Spleen (tissue), 11 donors: ENCODE measurements around the gene TOP3A. TPM values are rescaled to one million over a fixed set of nuclear protein-coding genes. Genes with fewer than 3 reads are reported as not detected.
"Not testable (repeated sequence)": the region's sequence is repeated elsewhere in the genome, so short reads cannot be mapped to it uniquely, and the experiment has no call there.

ENCODE experiments used
- DNase-seq: peaks from one replicate; pipeline ENCODE4 v3.0.0-alpha.2; 2020
- H3K27ac ChIP-seq, 8 donors: fragments of 200-600 bp; sonication (generic) in 7 of 8; 1 replicate in 4 of 8; 2 replicates in 4 of 8; pipeline versions ENCODE4 v1.5.0 to v1.8.0; 2016 to 2021; ENCODE audit warnings: inconsistent platforms in 4 of 8, mild to moderate bottlenecking in 4 of 8, moderate library complexity in 1 of 8
- H3K27me3 ChIP-seq, 7 donors: fragments of 200-600 bp; sonication (generic) in 6 of 7; replicated peaks in 1 of 7; 1 replicate in 4 of 7; 2 replicates in 3 of 7; pipeline versions ENCODE4 v1.5.0 to v1.8.0; 2016 to 2021; ENCODE audit warnings: inconsistent platforms in 3 of 7, mild to moderate bottlenecking in 1 of 7
- H3K36me3 ChIP-seq, 6 donors: fragments of 200-600 bp; sonication (generic) in 5 of 6; 1 replicate in 4 of 6; 2 replicates in 2 of 6; pipeline versions ENCODE4 v1.5.0 to v1.8.0; 2016 to 2021; ENCODE audit warnings: inconsistent platforms in 2 of 6
- H3K4me1 ChIP-seq, 6 donors: fragments of 200-600 bp; sonication (generic) in 5 of 6; 1 replicate in 3 of 6; 2 replicates in 3 of 6; pipeline versions ENCODE4 v1.5.0 to v1.8.0; 2016 to 2021; ENCODE audit warnings: inconsistent platforms in 3 of 6
- H3K4me3 ChIP-seq, 8 donors: fragments of 200-600 bp; sonication (generic) in 7 of 8; 1 replicate in 4 of 8; 2 replicates in 4 of 8; pipeline versions ENCODE4 v1.5.0 to v1.8.0; 2016 to 2021; ENCODE audit warnings: inconsistent platforms in 4 of 8, mild to moderate bottlenecking in 4 of 8, moderate library complexity in 2 of 8
- H3K9me3 ChIP-seq, 8 donors: fragments of 200-600 bp; sonication (generic) in 7 of 8; 1 replicate in 4 of 8; 2 replicates in 4 of 8; pipeline versions ENCODE4 v1.5.0 to v1.8.0; 2016 to 2021; ENCODE audit warnings: inconsistent platforms in 4 of 8
- CTCF ChIP-seq, 11 experiments: fragments of 200-600 bp in 7 of 11; fragments of 450-650 bp in 4 of 11; sonication (generic) in 4 of 11; IDR thresholded peaks in 8 of 11; conservative IDR thresholded peaks in 3 of 11; 1 replicate in 7 of 11; 2 replicates in 4 of 11; pipeline versions ENCODE4 v1.4.0 to v1.8.0; 2016 to 2021; ENCODE audit warnings: antibody characterized with exemption in 11 of 11, inconsistent platforms in 4 of 11, mild to moderate bottlenecking in 1 of 11
- POLR2A ChIP-seq, 3 donors: fragments of 450-650 bp; IDR thresholded peaks; one replicate each; pipeline ENCODE4 v1.5.1; 2017; ENCODE audit warnings: antibody characterized with exemption in 3 of 3, mild to moderate bottlenecking in 1 of 3
- POLR2AphosphoS5 ChIP-seq, 3 donors: sonication (generic); formaldehyde crosslinking; IDR thresholded peaks; one replicate each; pipeline ENCODE4 v1.5.1; 2017; ENCODE audit warnings: antibody characterized with exemption in 3 of 3
- WGBS, 5 donors: extraction: QIAGEN DNeasy Blood & Tissue Kit in 3 of 5; methylation state at CpG; one replicate each; pipeline versions ENCODE4 v1.1.5 to v1.1.7; 2013 to 2018; 5-methylcytosine and 5-hydroxymethylcytosine counted together
- intact Hi-C: fragments of 100-400 bp; cut with DNase I; formaldehyde crosslinking; loops from one replicate; pipeline ENCODE4 v1.15.0; 2023; ENCODE audit warnings: low total_unique reads
- polyA plus RNA-seq, 3 donors: library from polyadenylated mRNA; stranded (reverse); fragments of 200-250 nt; gene quantifications; one replicate each; pipeline ENCODE4 v1.2.1, GENCODE V29; 2013
- total RNA-seq, 7 donors: library from RNA; depleted of rRNA in 3 of 7; stranded (reverse); fragments of >200 nt in 3 of 7; fragmentation: NEBNext Ultra II Directional in 4 of 7; extraction: Animal tissue kit (Norgen Biotek cat#: 25700) in 4 of 7; gene quantifications; one replicate each; pipeline versions ENCODE4 v1.1.0 to v1.2.1, GENCODE V29; 2016 to 2021
- donor health status: healthy with polysubstance abuse.
- donor health status: DM: no; HTN: no; CAD: no; lungs with moderate emphysema.
- donor health status: DM: no; HTN: no; CAD: no.
- donor health status: Bipolar disorder and iron deficiency.
- donor health status: healthy.
- donor health status: DM: no; HTN: no; CAD: no.
- donor health status: DM: yes; HTN: yes; CAD: no.

Gene TOP3A
- total and polyA plus RNA-seq, 10 donors: 9.8 to 60.1 (median 43.9) TPM

- no peaks in the 10 kb centered on the region for H3K27me3 ChIP-seq
- H3K9me3 ChIP-seq: no peaks in the 10 kb centered on the region
- H3K4me1 ChIP-seq: peaks cover 0 to 50% (median 10%) of the 10 kb centered on the region in 6 donors
- DNase-seq: peak; percentile 72
- H3K36me3 ChIP-seq: peaks cover 3 to 98% (median 69%) of the 10 kb centered on the region in 6 donors
- H3K4me3 ChIP-seq: peak overlapping the region in 1 of 8 donors; percentile 35
- peak overlapping the region in 7 of 8 donors; percentile 45 to 92 (median 70) for H3K27ac ChIP-seq
- 54 to 80% (median 67%) methylated on average over 8 of the region's 8 CpGs for WGBS, 5 donors
- TF ChIP-seq POLR2A (IDR thresholded peaks at IDR 0.05) (no peak), POLR2AphosphoS5 (IDR thresholded peaks at IDR 0.05) (peak in 1 of 3 donors; percentile 11), CTCF (IDR thresholded peaks at IDR 0.05 in 8 of 11, conservative IDR thresholded peaks at IDR 0.05 in 3 of 11) (no peak)
- intact Hi-C loops: no loop called here
These were observed 13.9 kb downstream of the TOP3A start for GRCh38 chr17:18300725-18301480.

GRCh38 chr17:18298061-18298460 lies 16.7 kb downstream of the TOP3A start:
- intact Hi-C loops, H3K9me3 ChIP-seq, H3K27me3 ChIP-seq: not testable (repeated sequence)
- Histone ChIP-seq H3K36me3 (peaks cover 0 to 98% (median 57%) of the 10 kb centered on the region in 6 donors), H3K4me1 (peaks cover 0 to 50% (median 10%) of the 10 kb centered on the region in 6 donors), H3K27ac (peak overlapping the region in 4 of 8 donors; percentile 43 to 92 (median 90)), H3K4me3 (peak overlapping the region in 2 of 8 donors; percentile 9 to 35)
- WGBS, 5 donors: 91 to 95% (median 93%) methylated on average over 4 to 30 of the region's 30 CpGs; no CpG with 5 or more reads in 1 of the 5 donors
- DNase-seq: peak; percentile 72

GRCh38 chr17:18291718-18292540 lies 22.9 kb downstream of the TOP3A start:
- no peaks in the 10 kb centered on the region for H3K9me3 ChIP-seq
- TF ChIP-seq POLR2A (IDR thresholded peaks at IDR 0.05) (no peak), CTCF (IDR thresholded peaks at IDR 0.05 in 8 of 11, conservative IDR thresholded peaks at IDR 0.05 in 3 of 11) (no peak), POLR2AphosphoS5 (IDR thresholded peaks at IDR 0.05) (no peak)
- H3K4me3 ChIP-seq: no peak overlapping the region
- H3K27ac ChIP-seq: no peak overlapping the region
- peak; percentile 41 for DNase-seq
- no peaks in the 10 kb centered on the region for H3K27me3 ChIP-seq
- 92 to 97% (median 93%) methylated on average over 15 of the region's 15 CpGs for WGBS, 5 donors
- H3K4me1 ChIP-seq: peaks cover 0 to 10% (median 3%) of the 10 kb centered on the region in 6 donors
- intact Hi-C loops: no loop called here
- H3K36me3 ChIP-seq: peaks cover 6 to 99% (median 74%) of the 10 kb centered on the region in 6 donors

GRCh38 chr17:18285296-18285695 lies 29.5 kb downstream of the TOP3A start:
- TF ChIP-seq POLR2A (IDR thresholded peaks at IDR 0.05): no peak
- no peak for TF ChIP-seq CTCF (IDR thresholded peaks at IDR 0.05 in 8 of 11, conservative IDR thresholded peaks at IDR 0.05 in 3 of 11)
- TF ChIP-seq POLR2AphosphoS5 (IDR thresholded peaks at IDR 0.05): no peak
- Histone ChIP-seq H3K27me3 (no peaks in the 10 kb centered on the region), H3K4me3 (no peak overlapping the region), H3K4me1 (no peaks in the 10 kb centered on the region), H3K27ac (no peak overlapping the region), H3K9me3 (no peaks in the 10 kb centered on the region), H3K36me3 (peaks cover 9 to 100% (median 95%) of the 10 kb centered on the region in 6 donors)
- 94 to 99% (median 97%) methylated on average over 9 to 11 of the region's 11 CpGs for WGBS, 5 donors
- intact Hi-C loops: no loop called here
- DNase-seq: peak; percentile 54
